ENCODE data around the gene THSD7A.

Gene THSD7A

GRCh38 chr7:11726001-11726793, 105.8 kb downstream of the THSD7A start:
- no peak for TF ChIP-seq CTCF (IDR thresholded peaks at IDR 0.05; ENCODE audit: low read depth, low read length)
- no peak overlapping the region for H3K4me3 ChIP-seq (ENCODE audit: low read depth, low read length)

- no peak overlapping the region for H3K4me3 ChIP-seq (ENCODE audit: low read depth, low read length)
- no peak for TF ChIP-seq CTCF (IDR thresholded peaks at IDR 0.05; ENCODE audit: low read depth, low read length)
Measured at GRCh38 chr7:11716185-11716584, 115.8 kb downstream of the THSD7A start.

- TF ChIP-seq CTCF (IDR thresholded peaks at IDR 0.05; ENCODE audit: low read depth, low read length), result no peak
- H3K4me3 ChIP-seq (ENCODE audit: low read depth, low read length), result no peak overlapping the region
Measured at GRCh38 chr7:11714676-11715075, 117.3 kb downstream of the THSD7A start.

- no peak overlapping the region for H3K4me3 ChIP-seq (ENCODE audit: low read depth, low read length)
- no peak for TF ChIP-seq CTCF (IDR thresholded peaks at IDR 0.05; ENCODE audit: low read depth, low read length)
Measured at GRCh38 chr7:11714205-11714604, 117.8 kb downstream of the THSD7A start.

- no peak for TF ChIP-seq CTCF (IDR thresholded peaks at IDR 0.05; ENCODE audit: low read depth, low read length)
- no peak overlapping the region for H3K4me3 ChIP-seq (ENCODE audit: low read depth, low read length)
Measured at GRCh38 chr7:11713352-11713751, 118.6 kb downstream of the THSD7A start.

GRCh38 chr7:11710377-11710776, 121.6 kb downstream of the THSD7A start:
- no peak overlapping the region for H3K4me3 ChIP-seq (ENCODE audit: low read depth, low read length)
- no peak for TF ChIP-seq CTCF (IDR thresholded peaks at IDR 0.05; ENCODE audit: low read depth, low read length)

- TF ChIP-seq CTCF (IDR thresholded peaks at IDR 0.05; ENCODE audit: low read depth, low read length), result no peak
- H3K4me3 ChIP-seq (ENCODE audit: low read depth, low read length), result no peak overlapping the region
Measured at GRCh38 chr7:11709196-11709595, 122.8 kb downstream of the THSD7A start.
